ENCODE results near the gene KLHL29.

Gene KLHL29

DNA sequence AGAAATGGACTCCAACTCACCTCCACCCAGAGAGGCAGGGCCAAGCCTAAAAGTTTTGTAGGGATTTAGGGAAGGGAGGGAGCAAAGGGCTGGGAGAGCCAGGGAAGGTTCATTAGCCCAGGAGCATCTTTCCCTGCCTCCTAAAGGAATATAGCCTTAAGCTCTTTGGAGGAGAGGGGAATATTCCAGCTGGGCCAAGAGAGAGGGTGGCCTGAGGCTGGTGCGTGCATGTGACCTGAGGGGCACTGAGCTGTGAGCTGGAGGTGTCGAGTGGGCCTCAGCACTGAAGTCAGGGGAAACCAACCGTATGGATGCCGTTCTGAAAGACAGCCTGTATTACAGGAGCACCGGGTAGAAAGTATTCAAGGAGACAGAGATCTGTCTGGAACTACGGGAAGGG lies 112.6 kb downstream of the KLHL29 start:
- DNase-seq, result no peak

DNA sequence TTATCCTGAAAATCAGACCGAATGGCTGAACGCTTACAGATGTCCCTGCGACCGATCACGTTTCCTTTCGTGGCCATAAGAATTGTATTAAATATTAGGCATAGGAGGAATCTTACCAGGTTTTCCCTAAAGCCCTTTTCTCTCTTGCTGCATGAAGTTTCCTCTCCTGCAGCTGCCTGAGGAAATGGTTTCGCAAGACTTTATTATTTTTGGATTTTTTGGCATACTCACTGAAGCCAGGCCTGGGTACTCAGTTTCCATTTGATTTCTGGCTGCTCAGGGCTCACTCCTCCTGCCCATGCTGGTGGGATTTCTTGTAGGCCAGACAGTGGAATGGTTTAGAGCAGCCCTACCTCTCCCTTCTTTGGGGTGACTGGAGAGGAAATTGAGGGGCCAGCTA lies 114.0 kb downstream of the KLHL29 start:
- no peak for DNase-seq

DNA sequence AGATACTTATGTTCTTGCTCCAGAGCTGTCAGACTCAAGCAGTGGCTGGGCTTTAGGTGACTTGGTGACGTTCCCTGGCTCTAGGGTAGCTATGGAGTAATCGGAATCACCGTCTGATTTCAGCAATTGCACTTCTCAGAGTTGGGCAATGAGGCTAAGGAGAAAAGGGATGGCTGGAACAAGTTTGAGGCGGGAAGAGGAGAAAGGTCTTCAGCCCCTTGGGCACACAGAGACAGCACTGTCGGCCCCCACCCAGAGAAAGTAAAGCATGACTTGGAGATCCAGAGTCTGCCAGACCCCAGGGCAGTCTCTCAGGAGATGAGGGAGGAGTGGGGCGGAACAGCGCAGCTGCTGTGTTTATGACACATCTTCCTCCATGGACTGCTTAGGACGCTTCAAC lies 114.5 kb downstream of the KLHL29 start:
- no peak for DNase-seq

DNA sequence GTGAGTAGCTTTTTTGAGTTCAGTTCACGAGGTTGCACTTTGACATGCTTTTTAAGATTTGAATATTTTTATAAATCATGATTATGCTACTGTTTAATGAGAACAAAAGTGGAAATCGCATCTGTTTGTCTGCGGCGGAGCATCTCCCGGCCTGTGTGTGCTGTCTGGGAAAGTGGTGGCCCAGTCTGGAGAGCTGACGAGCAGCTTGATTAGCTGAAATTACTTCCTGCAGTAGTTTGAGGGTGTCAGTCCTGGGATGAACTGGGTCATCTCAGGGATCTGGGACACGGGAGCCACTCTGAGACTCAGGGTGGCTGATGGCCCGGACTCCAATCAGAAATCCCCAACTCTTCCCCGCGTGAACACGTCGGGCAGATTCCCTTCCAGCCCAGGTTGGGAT lies 115.9 kb downstream of the KLHL29 start:
- DNase-seq, result no peak

DNA sequence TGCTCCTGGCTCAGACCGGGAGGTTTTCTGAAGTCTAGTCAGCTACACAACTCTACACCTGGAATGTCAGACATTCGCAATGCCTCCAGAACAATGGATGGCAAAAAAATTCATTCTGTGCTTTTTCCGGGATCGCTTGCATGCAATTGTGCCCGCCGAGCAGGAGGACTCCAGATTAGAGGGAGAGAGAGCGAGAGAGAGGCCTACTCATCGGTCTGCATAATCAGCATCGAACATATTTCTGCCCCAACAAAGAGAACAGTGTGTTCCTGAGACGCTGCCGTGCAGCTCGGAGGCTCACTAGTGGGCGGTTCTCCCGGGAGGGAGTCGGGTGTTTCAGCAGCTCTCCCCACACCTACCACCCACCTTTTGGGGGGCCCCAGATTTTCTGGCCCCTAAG lies 117.1 kb downstream of the KLHL29 start:
- no peak for DNase-seq

DNA sequence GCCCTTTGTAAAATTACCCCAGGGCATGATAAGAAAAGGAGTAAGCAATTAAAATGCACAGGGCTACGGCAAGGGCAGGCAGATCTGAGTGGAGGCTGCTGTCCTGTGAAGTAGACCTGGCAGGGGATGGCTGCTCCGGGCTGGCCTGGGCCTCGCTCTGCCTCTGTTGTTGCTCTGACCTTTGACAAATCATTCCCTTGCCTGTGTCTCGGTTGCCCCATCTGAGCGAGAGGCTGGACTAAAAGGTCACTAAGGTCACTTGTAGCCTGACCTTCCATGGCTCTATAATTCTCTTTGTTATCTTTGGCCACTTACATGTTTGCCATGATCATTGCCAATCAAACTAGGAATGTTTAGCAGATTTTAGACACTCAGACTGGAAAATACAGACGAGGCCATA lies 118.1 kb downstream of the KLHL29 start:
- no peak for DNase-seq

DNA sequence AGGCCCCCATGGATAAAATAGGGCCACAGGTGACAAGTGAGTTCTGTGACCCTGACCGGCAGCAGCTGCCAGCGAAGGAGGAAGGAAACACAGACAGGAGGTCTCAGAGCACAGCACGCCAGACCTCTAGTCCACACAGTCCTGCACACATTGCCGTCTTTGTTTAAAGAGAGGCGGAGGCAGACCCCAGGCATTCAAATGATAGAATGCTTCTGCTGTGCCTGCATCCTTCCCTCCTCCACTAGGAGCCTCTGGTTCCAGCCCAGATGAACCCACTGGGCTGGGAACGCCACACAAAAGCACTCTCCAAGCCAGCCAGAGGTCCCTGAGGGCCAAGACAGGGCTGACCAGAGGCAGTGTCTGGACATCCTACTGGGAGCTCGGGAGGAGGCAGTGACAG lies 118.7 kb downstream of the KLHL29 start:
- DNase-seq, result no peak

DNA sequence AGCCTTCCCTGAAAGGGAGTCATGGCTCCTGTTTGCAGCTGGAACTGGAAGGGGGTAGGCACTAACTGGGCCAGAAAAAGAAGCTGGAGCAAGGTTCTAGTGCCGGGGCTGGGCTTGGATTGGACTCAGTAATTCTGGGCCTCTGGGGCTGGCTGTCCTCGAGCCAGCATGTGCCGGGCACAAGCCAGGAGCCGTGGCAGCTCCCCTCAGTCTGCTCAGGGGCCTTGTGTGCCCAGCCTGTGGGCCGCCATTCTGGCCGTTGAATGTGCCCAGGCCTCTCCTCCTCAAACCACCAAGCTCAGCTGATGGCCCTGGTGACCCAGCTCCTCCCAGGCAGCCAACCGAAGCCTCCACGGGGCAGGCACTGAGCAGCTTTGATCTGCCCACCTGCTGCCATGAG lies 119.6 kb downstream of the KLHL29 start:
- DNase-seq, result no peak

DNA sequence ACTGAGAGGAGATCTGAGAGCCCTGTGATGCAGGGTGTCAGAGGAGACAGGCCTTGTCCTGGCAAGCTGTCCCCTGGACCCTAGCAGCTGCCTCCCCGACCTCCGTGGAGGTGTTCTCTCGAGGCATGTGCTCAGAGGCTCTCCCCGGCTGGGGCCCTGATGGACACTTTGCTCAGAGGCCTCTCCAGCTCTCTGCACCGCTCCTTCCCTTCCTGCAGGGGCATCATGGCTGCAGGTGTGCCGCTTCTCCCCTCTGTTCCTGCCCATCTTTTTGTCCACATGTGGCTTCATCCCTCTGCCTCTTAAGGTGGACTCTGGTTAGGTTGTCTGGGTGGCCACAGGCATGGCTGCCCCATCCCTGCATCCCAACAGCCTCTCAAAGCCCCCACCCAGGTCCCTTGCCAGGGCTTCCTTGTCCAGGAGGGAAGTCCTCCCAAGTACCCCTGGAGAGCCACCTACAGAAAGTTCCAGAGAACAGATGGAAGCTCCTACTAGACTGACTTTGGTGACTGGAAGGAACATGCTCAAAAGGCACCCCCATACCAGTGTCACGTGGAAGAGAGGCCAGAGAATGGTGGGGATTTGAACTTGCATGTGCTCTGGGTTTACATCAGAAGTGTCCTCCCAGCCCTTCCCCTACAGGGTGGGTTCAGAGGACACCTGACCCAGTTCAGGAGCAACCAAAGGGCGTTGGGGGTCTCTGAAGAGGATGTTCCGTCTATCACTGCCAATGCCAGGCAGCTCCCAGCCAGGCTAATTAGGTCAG lies 120.4 kb downstream of the KLHL29 start:
- DNase-seq, result no peak

DNA sequence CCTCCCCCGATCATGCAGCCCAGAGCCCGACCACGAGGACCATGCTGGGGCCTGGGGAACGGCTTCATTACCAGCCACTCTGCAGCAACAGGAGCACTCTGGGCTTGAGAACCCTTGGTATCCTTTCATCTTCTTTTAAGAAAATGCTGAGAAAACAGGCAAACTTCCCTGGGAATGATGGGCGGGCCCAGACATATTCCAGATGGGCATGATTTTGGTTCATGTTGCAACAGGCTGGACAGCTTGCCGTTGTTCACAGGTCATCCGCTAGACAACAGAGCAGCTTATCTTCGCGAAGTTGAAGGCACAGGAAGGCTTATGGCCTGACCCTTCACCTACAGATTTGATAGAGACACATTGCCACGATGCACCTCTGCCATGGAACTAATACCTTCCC lies 121.0 kb downstream of the KLHL29 start:
- DNase-seq, result no peak

DNA sequence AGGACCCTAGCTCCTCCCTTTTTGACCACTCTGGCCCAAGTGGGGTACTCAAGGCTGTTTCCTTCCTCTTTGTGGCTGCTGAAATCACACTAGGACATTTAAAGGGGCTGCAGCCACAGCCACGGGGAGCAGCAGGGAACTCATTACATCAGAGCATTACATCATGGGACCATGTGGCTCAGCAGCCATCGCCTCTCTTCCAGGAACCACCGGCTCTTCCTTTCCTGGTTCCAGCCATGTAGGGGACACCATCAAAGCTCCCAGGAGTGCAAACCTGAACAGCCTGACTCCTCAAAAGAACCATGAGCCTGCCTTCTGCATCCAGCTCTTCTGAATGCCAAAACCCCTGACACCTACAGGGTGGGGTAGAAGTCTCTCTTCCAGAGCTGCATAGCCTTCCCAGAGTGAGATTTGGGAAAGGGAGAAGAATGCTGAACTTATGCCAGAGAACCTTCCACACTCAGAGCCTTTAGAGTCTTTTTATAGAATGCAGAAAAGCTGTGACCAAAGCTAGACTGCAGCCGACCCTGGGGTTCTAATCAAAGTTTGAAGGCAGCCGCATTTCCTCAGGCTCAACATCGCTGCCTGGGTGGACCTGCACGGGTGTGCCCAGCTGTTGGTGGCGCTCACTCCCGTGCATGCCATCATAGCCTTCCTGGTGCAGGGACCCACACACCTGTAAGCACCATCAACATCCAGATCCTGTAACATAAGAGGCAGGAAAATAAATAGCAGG lies 121.7 kb downstream of the KLHL29 start:
- no peak for DNase-seq

DNA sequence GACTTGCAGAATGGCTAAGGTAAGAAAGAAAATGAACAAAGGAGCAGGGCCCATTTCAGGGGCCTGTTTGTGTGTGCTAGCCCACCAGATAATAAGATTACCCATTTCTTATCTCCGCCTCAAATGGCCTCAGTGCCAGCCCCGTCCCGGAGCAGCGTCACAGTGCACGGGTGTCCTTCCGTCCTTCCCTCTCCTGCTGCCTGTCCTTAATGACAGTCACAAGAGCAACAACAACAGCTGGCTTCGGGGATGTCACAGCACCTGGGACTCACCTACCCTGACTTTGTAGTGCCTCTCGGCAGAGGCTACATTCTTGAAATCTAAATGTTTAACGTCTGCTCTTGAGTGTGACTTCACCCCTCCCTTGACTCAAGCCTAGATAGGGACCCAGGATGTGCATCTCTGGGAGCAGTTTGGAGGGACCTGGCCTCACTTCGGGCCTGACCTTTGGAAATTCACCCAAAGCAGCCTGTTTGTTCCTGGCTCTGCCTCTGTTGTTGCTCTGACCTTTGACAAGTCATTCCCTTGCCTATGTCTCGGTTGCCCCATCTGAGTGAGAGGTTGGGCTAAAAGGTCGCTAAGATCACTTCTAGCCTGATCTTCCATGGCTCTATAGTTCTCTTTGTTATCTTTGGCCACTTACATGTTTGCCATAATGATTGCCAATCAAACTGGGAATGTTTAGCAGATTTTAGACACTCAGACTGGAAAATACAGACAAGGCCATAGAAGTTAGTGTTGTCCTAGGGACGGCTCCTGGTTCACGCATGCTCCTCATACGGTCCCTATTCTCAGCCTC lies 122.5 kb downstream of the KLHL29 start:
- DNase-seq, result no peak

DNA sequence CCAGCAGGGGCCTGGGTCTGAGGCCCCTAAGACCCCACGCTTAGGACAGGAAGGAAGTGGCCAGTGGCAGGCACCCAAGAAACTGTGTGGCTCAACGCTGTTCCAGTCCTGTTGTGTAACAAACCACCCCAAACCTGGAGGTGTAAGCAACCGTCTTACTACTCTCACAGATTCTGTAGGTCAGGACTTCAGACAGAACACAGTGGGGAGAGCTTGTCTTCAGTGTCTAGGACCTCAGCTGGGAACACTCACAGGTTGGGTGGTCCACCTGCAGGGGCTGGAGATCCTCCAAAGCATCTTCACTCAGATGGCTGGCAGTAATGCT lies 123.0 kb downstream of the KLHL29 start:
- no peak for DNase-seq

DNA sequence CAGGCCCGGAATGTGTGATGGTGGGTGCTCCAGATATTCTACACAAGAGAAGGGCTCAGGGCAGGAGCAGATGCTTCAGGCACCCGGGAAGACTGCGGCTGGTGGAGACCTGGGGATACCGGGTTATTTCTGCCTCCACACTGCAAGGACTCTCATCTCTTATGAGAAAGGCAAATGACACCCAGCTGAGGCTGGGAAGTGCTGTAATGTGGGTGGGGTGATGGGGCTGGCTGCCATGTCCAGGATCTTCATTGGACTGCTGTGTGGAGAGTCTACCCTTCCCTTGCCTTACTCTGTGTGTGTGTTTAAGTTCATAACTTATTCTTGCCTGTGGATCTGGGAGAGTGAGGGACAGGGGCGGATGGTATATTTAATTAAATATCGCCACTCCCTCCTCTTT lies 124.1 kb downstream of the KLHL29 start:
- DNase-seq, result no peak

DNA sequence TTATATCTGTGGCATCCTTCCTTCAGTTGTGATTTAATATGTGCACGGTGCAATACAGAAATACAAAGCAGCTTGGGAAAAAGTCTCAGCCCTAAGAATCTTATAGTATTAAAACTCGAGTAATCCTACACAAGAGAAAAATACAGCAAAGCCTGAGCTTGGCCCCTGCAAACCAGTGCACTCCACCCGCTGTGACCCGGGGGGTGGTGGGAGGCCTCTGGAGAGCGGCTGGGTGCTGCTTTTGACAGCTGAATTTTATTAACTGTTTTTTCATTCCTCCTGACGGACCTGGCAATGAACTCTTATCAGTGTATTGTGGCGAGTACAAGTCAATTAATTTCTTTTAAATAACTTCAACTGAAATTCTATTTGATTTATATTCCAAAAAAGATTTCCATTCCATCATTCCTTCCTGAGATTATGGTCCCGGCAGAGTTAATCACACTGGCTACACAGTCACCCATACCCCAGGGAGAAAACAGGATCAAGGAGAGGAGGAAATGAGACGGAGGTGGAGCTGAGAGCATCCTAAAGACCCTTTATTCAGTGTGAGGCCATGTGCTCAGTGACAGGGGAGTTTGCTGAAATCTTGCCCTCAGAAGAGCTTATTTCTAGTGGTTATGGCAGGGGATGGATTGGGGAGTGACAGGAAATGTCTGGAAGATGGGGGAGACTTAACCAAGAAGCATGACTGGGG lies 124.8 kb downstream of the KLHL29 start:
- DNase-seq, result no peak

DNA sequence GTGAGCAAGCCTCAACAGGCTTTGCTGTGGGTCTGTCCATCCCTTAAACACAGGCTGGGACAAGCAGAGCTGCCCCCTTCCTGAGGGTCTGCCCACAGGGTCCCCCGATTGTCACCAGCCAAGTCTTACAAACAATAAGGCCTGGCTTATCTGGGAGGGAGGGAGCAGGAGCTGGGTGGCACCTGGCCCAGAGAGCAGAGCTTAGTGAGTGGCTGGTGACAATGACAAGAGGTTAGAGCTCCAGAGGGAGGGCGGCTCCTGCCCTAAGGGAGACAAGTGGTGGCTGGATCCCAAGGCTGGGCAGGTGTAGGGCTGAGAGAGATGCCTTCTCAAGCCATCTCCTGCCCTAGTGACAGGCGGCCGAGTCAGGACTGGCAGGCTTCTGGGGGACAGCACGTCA lies 125.5 kb downstream of the KLHL29 start:
- DNase-seq, result peak; percentile 40

DNA sequence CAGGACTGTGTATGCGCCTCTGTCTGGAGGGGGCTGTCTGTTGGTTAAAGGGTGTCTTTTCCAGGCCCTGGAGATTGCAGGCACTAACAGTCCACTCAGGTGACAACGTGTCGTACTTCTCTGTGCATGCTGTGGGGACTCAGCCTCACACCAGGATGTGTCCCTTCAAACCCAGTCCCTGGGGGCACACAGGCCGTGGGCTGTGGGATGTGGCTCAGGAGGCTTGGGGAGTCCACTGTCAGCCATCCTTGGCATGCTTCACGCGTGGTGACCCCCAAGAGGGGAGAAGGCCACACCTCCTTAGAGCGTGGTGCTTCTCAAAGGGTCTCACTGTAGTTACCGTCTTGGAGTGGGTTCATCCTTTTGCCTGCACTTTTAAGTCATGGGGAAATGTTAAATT lies 127.8 kb downstream of the KLHL29 start:
- DNase-seq, result no peak

DNA sequence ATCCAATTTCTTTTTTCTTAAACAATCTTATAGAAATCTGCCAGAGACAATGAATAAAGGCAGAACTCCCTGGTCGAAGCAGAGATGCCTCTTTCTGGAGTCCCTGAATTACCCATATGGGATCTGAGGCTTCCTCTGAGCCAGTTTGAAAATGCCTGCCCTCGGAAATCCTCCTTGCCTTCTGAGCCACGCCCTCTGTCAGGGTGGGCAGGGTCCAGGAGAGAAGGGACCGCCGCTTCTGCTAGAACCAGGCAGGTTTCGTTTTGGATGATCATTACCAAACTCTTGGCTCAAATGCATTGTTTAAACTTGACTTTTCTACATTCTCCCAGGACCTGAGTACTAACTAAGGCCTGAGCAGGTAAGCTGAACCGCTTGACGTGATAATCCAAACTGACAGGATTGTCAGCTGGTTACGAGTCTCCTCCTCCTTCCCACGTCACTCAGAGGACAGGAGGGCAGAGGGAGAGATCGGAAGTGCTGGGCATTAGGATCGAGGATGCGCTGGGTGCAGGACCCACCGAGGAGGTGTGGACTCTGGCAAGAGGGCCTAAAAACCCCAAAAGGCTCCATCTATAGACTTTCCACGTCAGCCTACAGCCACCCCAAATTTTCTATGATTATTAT lies 128.4 kb downstream of the KLHL29 start:
- no peak for DNase-seq

DNA sequence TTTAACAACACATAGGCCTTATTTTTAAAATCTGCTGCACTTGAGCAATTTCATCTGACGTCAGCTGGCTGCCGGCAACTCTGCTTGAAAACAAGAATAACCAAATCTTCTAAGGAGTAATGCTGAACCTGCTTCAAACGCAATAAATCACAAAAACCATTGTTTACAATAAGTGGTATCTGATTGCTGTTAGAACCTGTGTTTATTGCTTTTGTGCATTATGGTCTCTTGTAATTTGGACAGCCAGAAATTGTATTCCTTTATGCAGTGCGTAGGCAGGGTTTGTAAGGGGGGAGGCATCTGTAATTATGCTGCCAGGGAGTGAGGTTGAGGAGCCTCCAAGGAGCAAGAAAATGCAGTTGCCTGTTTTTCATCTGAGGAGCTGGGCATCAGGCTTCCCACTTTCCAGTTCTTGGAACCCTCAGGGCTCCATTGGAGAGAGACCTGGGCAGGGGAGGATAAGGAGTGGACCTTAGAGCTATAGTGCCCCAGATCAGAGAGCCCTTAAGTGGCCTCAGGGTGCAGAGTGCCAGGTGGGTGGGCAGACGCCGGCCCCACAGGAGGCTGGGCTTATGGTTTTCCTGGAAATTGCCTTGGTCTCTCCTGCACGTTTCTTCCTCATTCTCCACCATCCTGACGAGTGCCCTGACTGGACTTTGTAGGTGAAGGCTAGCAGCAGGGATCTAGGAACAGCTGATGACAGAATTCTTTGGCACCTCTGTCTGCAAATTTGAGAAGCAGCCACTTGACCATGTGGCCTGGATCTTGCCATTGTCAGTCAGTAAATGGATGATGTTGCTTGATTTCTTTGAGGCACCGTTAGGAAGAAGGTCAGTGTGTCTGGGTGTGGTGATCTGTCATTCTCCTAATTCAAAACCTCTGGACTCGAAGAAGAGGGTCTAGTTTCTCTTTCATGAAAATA lies 129.2 kb downstream of the KLHL29 start:
- no peak for DNase-seq

DNA sequence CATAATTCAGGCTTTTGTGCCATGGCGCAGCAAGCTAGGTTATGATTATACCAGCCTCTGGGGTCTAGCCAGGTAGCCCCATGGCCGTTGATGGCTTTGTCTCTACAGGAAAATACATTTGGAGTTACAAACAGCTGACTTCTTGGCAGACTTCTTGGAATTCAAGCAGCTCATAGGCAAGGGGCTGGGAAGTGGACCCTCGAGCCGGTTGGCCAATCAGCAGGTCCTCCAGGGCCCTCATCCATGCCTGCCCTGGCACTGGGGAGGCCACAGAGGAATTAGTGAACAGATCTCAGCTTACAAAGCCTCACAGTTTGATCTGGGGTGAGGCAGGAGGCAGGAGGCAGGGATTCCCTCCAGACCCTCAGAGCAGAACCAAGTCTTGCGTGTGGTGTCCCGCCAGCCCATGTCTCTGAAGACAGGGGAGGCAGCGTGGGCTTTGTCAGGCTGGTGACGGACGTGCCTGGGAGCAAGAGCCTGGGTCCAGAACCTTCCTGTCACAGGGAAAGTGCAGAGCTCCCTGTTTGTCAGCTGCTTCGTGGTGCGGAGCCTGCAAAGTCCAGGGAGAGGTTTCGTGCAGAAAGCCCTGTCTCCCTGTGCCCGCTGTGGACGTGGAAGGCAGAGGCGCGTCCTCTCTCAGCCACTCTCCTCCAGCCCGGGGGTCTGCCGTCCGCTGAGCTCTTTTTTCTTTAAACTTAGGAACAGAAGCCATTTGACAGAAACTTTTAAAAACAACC lies 131.7 kb downstream of the KLHL29 start:
- DNase-seq, result no peak

Measured in NCI-H2029 (cell line).